ENCODE data around the gene CATSPERD.

The CATSPERD gene

GRCh38 chr19:5793188-5793587 lies 72.8 kb downstream of the CATSPERD start:
- no peak for DNase-seq (ENCODE audit: low read depth in 1 of 2, low spot score in 1 of 2)
- TF ChIP-seq JUND (IDR thresholded peaks at IDR 0.05; ENCODE audit: low read depth) = no peak
- in situ Hi-C loops (cut with HindIII; ENCODE audit: low pct_unique_long_range_greater_than_20kb, low sequenced_read_pairs) = no loop called here

- DNase-seq (ENCODE audit: low read depth in 1 of 2, low spot score in 1 of 2) = no peak
- no peak for TF ChIP-seq JUND (IDR thresholded peaks at IDR 0.05; ENCODE audit: low read depth)
- in situ Hi-C loops (cut with HindIII; ENCODE audit: low pct_unique_long_range_greater_than_20kb, low sequenced_read_pairs) = no loop called here
Measured at GRCh38 chr19:5795382-5795919, 75.0 kb downstream of the CATSPERD start.

GRCh38 chr19:5798244-5798643 lies 77.8 kb downstream of the CATSPERD start:
- TF ChIP-seq JUND (IDR thresholded peaks at IDR 0.05; ENCODE audit: low read depth) = no peak
- in situ Hi-C loops (cut with HindIII; ENCODE audit: low pct_unique_long_range_greater_than_20kb, low sequenced_read_pairs) = no loop called here

GRCh38 chr19:5799247-5800241 lies 79.1 kb downstream of the CATSPERD start:
- in situ Hi-C loops (cut with HindIII; ENCODE audit: low pct_unique_long_range_greater_than_20kb, low sequenced_read_pairs) = no loop called here

More at GRCh38 chr19:5798244-5798643, 77.8 kb downstream of the CATSPERD start:
- no peak for DNase-seq (ENCODE audit: low read depth in 1 of 2, low spot score in 1 of 2)

GRCh38 chr19:5800361-5801270 lies 80.2 kb downstream of the CATSPERD start:
- DNase-seq (ENCODE audit: low read depth in 1 of 2, low spot score in 1 of 2) = no peak
- in situ Hi-C loops (cut with HindIII; ENCODE audit: low pct_unique_long_range_greater_than_20kb, low sequenced_read_pairs) = no loop called here
- no peak for TF ChIP-seq JUND (IDR thresholded peaks at IDR 0.05; ENCODE audit: low read depth)

More at GRCh38 chr19:5799247-5800241, 79.1 kb downstream of the CATSPERD start:
- DNase-seq (ENCODE audit: low read depth in 1 of 2, low spot score in 1 of 2) = no peak
- no peak for TF ChIP-seq JUND (IDR thresholded peaks at IDR 0.05; ENCODE audit: low read depth)

- in situ Hi-C loops (cut with HindIII; ENCODE audit: low pct_unique_long_range_greater_than_20kb, low sequenced_read_pairs) = no loop called here
- TF ChIP-seq JUND (IDR thresholded peaks at IDR 0.05; ENCODE audit: low read depth) = no peak
- DNase-seq (ENCODE audit: low read depth in 1 of 2, low spot score in 1 of 2) = no peak
Measured at GRCh38 chr19:5801796-5802619, 81.6 kb downstream of the CATSPERD start.

GRCh38 chr19:5803441-5803751 lies 83.0 kb downstream of the CATSPERD start:
- no peak for DNase-seq (ENCODE audit: low read depth in 1 of 2, low spot score in 1 of 2)
- in situ Hi-C loops (cut with HindIII; ENCODE audit: low pct_unique_long_range_greater_than_20kb, low sequenced_read_pairs) = no loop called here
- no peak for TF ChIP-seq JUND (IDR thresholded peaks at IDR 0.05; ENCODE audit: low read depth)

- in situ Hi-C loops (cut with HindIII; ENCODE audit: low pct_unique_long_range_greater_than_20kb, low sequenced_read_pairs) = no loop called here
- peak; percentile 90 to 97 for DNase-seq (ENCODE audit: low read depth in 1 of 2, low spot score in 1 of 2)
- no peak for TF ChIP-seq JUND (IDR thresholded peaks at IDR 0.05; ENCODE audit: low read depth)
Measured at GRCh38 chr19:5803752-5804515, 83.5 kb downstream of the CATSPERD start.

- DNase-seq (ENCODE audit: low read depth in 1 of 2, low spot score in 1 of 2) = peak; percentile 59 to 62
- no peak for TF ChIP-seq JUND (IDR thresholded peaks at IDR 0.05; ENCODE audit: low read depth)
- in situ Hi-C loops (cut with HindIII; ENCODE audit: low pct_unique_long_range_greater_than_20kb, low sequenced_read_pairs) = no loop called here
Measured at GRCh38 chr19:5804516-5805461, 84.4 kb downstream of the CATSPERD start, which contains the start of gene NRTN. Gene NRTN (plus strand): TSS chr19:5805067. CDS start chr19:5824166, 19,099 bp downstream.

- in situ Hi-C loops (cut with HindIII; ENCODE audit: low pct_unique_long_range_greater_than_20kb, low sequenced_read_pairs) = no loop called here
- DNase-seq (ENCODE audit: low read depth in 1 of 2, low spot score in 1 of 2) = peak; percentile 69 to 81
- TF ChIP-seq JUND (IDR thresholded peaks at IDR 0.05; ENCODE audit: low read depth) = no peak
Measured at GRCh38 chr19:5805462-5806132, 85.2 kb downstream of the CATSPERD start.

Measured in T47D (cell line).